Adrenal gland (tissue), 5 donors: Measurements from ENCODE around the gene UBQLNL.

ENCODE experiments used
- CTCF ChIP-seq, 6 experiments: fragments of 450-650 bp in 4 of 6; fragments of 200-600 bp in 2 of 6; sonication (generic) in 1 of 6; IDR thresholded peaks; 1 replicate in 5 of 6; 2 replicates in 1 of 6; pipeline versions ENCODE4 v1.5.1 to v1.8.0; 2016 to 2021; ENCODE audit warnings: antibody characterized with exemption in 6 of 6, mild to moderate bottlenecking in 2 of 6, moderate library complexity in 1 of 6
- POLR2A ChIP-seq, 2 donors: fragments of 450-650 bp; IDR thresholded peaks; one replicate each; pipeline ENCODE4 v1.6.1; 2017; ENCODE audit warnings: antibody characterized with exemption in 2 of 2, mild to moderate bottlenecking in 2 of 2, moderate library complexity in 1 of 2
- donor health status: DM: no; HTN: no; CAD: no.

DNA sequence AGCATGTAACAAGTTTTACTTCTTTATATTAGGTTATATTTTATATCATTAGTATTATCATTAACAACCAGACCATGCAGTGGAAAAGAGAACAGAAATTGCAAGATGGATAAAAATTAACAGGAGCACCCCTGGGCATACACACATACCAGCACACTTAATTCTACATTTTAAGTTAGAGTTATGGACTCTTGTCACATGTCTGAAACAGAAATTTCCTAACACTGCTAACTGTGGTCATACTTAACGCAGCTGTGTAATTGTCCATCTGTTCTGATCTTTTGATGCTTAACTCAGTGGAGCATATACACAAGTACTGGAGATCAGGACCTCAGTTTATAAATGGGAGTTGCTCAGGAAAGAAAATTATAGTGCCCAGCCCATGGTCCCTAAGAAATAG, 31.5 kb upstream of the UBQLNL start:
- TF ChIP-seq CTCF (IDR thresholded peaks at IDR 0.05) (no peak), POLR2A (IDR thresholded peaks at IDR 0.05) (no peak)
